HepG2 (cell line): ENCODE measurements around the gene DAD1. TPM values are rescaled to one million over a fixed set of nuclear protein-coding genes. Genes with fewer than 3 reads are reported as not detected.

ENCODE experiments used
- AKAP8 ChIP-seq: sonication (generic); formaldehyde crosslinking; IDR thresholded peaks from 2 replicates; pipeline ENCODE4 v1.5.1; 2020; ENCODE audit warnings: mild to moderate bottlenecking, missing genetic modification reagents
- DR1 ChIP-seq: sonication (generic); formaldehyde crosslinking; IDR thresholded peaks from 2 replicates; pipeline ENCODE4 v1.8.0; 2021; ENCODE audit warnings: mild to moderate bottlenecking, missing genetic modification reagents, inconsistent platforms
- FLYWCH1 ChIP-seq: sonication (generic); formaldehyde crosslinking; IDR thresholded peaks from 2 replicates; pipeline ENCODE4 v1.8.1; 2023; ENCODE audit warnings: mild to moderate bottlenecking, missing genetic modification reagents
- MBD4 ChIP-seq: IDR thresholded peaks from 2 replicates; pipeline ENCODE4 v1.6.1; 2012; ENCODE audit warnings: low read length, inconsistent platforms, borderline replicate concordance
- NFIC ChIP-seq: IDR thresholded peaks from 2 replicates; pipeline ENCODE4 v1.6.1; 2012; ENCODE audit warnings: mild to moderate bottlenecking, low read length, inconsistent platforms
- PAXIP1 ChIP-seq: sonication (generic); formaldehyde crosslinking; conservative IDR thresholded peaks from 2 replicates; pipeline ENCODE4 v1.4.0; 2020; ENCODE audit warnings: mild to moderate bottlenecking, missing genetic modification reagents, moderate library complexity
- POLR2AphosphoS5 ChIP-seq: IDR thresholded peaks from 2 replicates; pipeline ENCODE4 v1.6.1; 2012; ENCODE audit warnings: low read depth, low read length
- SKIL ChIP-seq: sonication (generic); formaldehyde crosslinking; IDR thresholded peaks from 2 replicates; pipeline ENCODE4 v1.8.0; 2022; ENCODE audit warnings: missing genetic modification reagents, mild to moderate bottlenecking, moderate library complexity, borderline replicate concordance
- SMAD1 ChIP-seq: sonication (generic); formaldehyde crosslinking; IDR thresholded peaks from 2 replicates; pipeline ENCODE4 v1.4.0; 2020; ENCODE audit warnings: missing genetic modification reagents, low read depth, mild to moderate bottlenecking, borderline replicate concordance
- SOX6 ChIP-seq, 2 experiments: fragments of 450-650 bp in 1 of 2; sonication (generic) in 1 of 2; formaldehyde crosslinking in 1 of 2; IDR thresholded peaks; 2 replicates each; pipeline versions ENCODE4 v1.4.0 to v1.6.1; 2017 to 2020; ENCODE audit warnings: antibody characterized with exemption in 1 of 2, mild to moderate bottlenecking in 1 of 2, missing genetic modification reagents in 1 of 2
- STAT5B ChIP-seq: sonication (generic); formaldehyde crosslinking; IDR thresholded peaks from 2 replicates; pipeline ENCODE4 v1.4.0; 2020; ENCODE audit warnings: missing genetic modification reagents
- ZNF609 ChIP-seq: sonication (generic); formaldehyde crosslinking; IDR thresholded peaks from 2 replicates; pipeline ENCODE4 v1.4.0; 2020; ENCODE audit warnings: mild to moderate bottlenecking, missing genetic modification reagents, borderline replicate concordance
- ZNF652 ChIP-seq: IDR thresholded peaks from 2 replicates; pipeline ENCODE4 v1.6.1; 2016; ENCODE audit warnings: low read depth, borderline replicate concordance
- polyA plus RNA-seq, 8 experiments: library from polyadenylated mRNA; depleted of rRNA in 3 of 8; stranded (reverse) in 7 of 8; unstranded in 1 of 8; fragments of >200 nt; fragmentation: Illumina TruSeq in 4 of 8; extraction: Trizol in 4 of 8; gene quantifications; 2 replicates each; pipeline versions ENCODE4 v1.2.1 to v1.2.3, GENCODE V29; 2011 to 2016; ENCODE audit warnings: low read depth in 4 of 8, missing spikeins in 1 of 8, mixed read lengths in 1 of 8; ENCODE audit not compliant: insufficient read depth in 1 of 8
- total RNA-seq, 5 experiments: library from RNA; depleted of rRNA; stranded (reverse); fragments of >200 nt; fragmentation: Illumina TruSeq; extraction: Trizol; gene quantifications; 2 replicates each; pipeline ENCODE4 v1.2.3, GENCODE V29; 2016; ENCODE audit warnings: low read depth in 1 of 5
- TF ChIP-seq, protein P1 (sequence below): sonication (generic); formaldehyde crosslinking; IDR thresholded peaks from 2 replicates; pipeline ENCODE4 v1.4.0; 2020; ENCODE audit warnings: mild to moderate bottlenecking, missing genetic modification reagents
- TF ChIP-seq, protein P2 (sequence below): sonication (generic); formaldehyde crosslinking; IDR thresholded peaks from 2 replicates; pipeline ENCODE4 v1.4.0; 2020; ENCODE audit warnings: missing genetic modification reagents

DAD1 gene
- total and polyA plus RNA-seq, 2 of the 13 experiments (the other 11 are each of a cell fraction or from before 2014, with no cell fraction given), result 558 to 626 TPM

DNA sequence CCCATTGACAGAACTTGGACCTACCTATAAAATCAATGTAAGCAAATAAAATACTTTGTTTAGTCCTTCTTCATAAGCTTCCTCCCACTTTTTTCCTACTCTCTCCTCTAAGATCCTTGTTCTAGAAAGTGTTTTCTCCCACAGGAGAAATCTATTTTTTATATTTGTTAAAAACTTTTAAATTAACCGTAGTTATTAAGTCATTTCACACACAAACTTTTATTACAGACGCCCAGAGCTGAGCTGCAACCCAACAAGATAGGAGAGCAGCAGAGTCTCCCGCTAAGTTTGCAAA, 27.7 kb downstream of the DAD1 start (continued):
- TF ChIP-seq, protein P1, sequence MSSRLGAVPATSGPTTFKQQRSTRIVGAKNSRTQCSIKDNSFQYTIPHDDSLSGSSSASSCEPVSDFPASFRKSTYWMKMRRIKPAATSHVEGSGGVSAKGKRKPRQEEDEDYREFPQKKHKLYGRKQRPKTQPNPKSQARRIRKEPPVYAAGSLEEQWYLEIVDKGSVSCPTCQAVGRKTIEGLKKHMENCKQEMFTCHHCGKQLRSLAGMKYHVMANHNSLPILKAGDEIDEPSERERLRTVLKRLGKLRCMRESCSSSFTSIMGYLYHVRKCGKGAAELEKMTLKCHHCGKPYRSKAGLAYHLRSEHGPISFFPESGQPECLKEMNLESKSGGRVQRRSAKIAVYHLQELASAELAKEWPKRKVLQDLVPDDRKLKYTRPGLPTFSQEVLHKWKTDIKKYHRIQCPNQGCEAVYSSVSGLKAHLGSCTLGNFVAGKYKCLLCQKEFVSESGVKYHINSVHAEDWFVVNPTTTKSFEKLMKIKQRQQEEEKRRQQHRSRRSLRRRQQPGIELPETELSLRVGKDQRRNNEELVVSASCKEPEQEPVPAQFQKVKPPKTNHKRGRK (CRISPR knock-in tag), result peak; percentile 54; the same call in 1 of the 2 replicates
- TF ChIP-seq SOX6 (IDR thresholded peaks at IDR 0.05) (no peak), SOX6 (CRISPR knock-in tag; IDR thresholded peaks at IDR 0.05) (peak; percentile 45), POLR2AphosphoS5 (0 out of 2 replicates have a peak, but pooled peaks have one; percentile 4), STAT5B (CRISPR knock-in tag) (0 out of 2 replicates have a peak, but pooled peaks have one; percentile 4), ZNF652 (CRISPR knock-in tag) (peak; percentile 2; the same call in 1 of the 2 replicates), MBD4 (0 out of 2 replicates have a peak, but pooled peaks have one; percentile 4), PAXIP1 (CRISPR knock-in tag) (peak; percentile 56; the same call in 1 of the 2 replicates), ZNF609 (CRISPR knock-in tag) (no peak; the same call in 1 of the 2 replicates), NFIC (0 out of 2 replicates have a peak, but pooled peaks have one; percentile 32), SKIL (CRISPR knock-in tag) (peak; percentile 51; the same call in 1 of the 2 replicates), FLYWCH1 (CRISPR knock-in tag) (peak; percentile 21; the same call in 1 of the 2 replicates), DR1 (no peak), SMAD1 (CRISPR knock-in tag) (no peak), AKAP8 (CRISPR knock-in tag) (0 out of 2 replicates have a peak, but pooled peaks have one; percentile 29)
- TF ChIP-seq, protein P2, sequence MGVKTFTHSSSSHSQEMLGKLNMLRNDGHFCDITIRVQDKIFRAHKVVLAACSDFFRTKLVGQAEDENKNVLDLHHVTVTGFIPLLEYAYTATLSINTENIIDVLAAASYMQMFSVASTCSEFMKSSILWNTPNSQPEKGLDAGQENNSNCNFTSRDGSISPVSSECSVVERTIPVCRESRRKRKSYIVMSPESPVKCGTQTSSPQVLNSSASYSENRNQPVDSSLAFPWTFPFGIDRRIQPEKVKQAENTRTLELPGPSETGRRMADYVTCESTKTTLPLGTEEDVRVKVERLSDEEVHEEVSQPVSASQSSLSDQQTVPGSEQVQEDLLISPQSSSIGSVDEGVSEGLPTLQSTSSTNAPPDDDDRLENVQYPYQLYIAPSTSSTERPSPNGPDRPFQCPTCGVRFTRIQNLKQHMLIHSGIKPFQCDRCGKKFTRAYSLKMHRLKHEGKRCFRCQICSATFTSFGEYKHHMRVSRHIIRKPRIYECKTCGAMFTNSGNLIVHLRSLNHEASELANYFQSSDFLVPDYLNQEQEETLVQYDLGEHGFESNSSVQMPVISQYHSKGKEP, result no peak
